Suprapubic skin (tissue), 4 donors: ENCODE results near the gene LLGL1.

Experiments used
- POLR2A ChIP-seq, 2 donors: fragments of 450-650 bp; IDR thresholded peaks; one replicate each; pipeline ENCODE4 v1.6.1; 2017; ENCODE audit warnings: antibody characterized with exemption in 2 of 2, mild to moderate bottlenecking in 2 of 2, moderate library complexity in 2 of 2
- POLR2AphosphoS5 ChIP-seq, 3 donors: sonication (generic); formaldehyde crosslinking; IDR thresholded peaks; one replicate each; pipeline ENCODE4 v1.6.1; 2017; ENCODE audit warnings: antibody characterized with exemption in 3 of 3
- TF ChIP-seq, protein P1 (sequence below), 2 donors: fragments of 200-600 bp in 1 of 2; fragments of 450-650 bp in 1 of 2; sonication (generic) in 1 of 2; IDR thresholded peaks; one replicate each; pipeline ENCODE4 v1.5.1; 2016 to 2019; ENCODE audit warnings: antibody characterized with exemption in 2 of 2, mild to moderate bottlenecking in 1 of 2, moderate library complexity in 1 of 2

DNA sequence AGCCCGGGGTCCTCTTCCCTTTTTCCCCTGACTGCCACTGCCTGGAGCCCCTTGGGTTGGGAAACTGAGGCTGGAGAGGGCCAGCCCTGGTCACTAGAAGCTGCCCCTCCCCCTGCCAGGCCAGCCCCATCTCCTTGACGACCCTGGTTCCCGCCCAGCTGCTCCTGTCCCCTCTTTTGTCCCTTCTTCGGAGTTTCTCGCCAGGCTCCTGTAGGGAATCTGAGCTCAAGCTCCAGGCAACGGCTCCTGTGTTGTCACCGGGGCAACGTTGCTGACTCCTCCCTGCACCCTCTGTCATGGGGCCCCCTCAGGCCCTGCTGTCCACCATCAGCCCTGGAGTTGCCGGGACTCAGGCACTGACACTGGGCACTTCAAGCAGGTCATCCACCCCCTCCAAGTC, 5.7 kb downstream of the LLGL1 start:
- TF ChIP-seq, protein P1, sequence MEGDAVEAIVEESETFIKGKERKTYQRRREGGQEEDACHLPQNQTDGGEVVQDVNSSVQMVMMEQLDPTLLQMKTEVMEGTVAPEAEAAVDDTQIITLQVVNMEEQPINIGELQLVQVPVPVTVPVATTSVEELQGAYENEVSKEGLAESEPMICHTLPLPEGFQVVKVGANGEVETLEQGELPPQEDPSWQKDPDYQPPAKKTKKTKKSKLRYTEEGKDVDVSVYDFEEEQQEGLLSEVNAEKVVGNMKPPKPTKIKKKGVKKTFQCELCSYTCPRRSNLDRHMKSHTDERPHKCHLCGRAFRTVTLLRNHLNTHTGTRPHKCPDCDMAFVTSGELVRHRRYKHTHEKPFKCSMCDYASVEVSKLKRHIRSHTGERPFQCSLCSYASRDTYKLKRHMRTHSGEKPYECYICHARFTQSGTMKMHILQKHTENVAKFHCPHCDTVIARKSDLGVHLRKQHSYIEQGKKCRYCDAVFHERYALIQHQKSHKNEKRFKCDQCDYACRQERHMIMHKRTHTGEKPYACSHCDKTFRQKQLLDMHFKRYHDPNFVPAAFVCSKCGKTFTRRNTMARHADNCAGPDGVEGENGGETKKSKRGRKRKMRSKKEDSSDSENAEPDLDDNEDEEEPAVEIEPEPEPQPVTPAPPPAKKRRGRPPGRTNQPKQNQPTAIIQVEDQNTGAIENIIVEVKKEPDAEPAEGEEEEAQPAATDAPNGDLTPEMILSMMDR (IDR thresholded peaks at IDR 0.05): no peak
- no peak for TF ChIP-seq POLR2A (IDR thresholded peaks at IDR 0.05)
- TF ChIP-seq POLR2AphosphoS5 (IDR thresholded peaks at IDR 0.05): no peak
